ENCODE measurements around the gene ANKS4B.

DNA sequence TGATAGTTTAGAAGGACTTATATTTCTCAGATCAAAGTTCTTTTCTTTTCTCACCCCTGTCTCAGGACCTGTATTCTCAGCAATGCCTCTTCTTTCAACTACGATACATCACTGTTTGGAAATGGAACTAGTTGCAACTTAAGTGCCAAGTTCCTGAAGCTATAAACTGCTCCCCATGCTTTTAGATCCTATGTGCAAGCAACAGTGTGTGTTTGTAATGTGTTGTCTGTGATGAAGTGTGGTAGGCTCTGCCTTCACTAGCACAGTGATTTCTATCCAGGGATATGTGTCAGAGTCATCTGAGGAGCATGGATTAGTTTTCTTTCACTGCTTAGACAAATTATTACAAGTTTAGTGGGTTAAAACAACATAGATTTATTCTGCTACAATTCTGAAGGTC, 40.5 kb upstream of the ANKS4B start:
- no peak for TF ChIP-seq CTCF (IDR thresholded peaks at IDR 0.05; ENCODE audit: extremely low read depth in 1 of 2, insufficient read depth in 1 of 2, low read depth in 1 of 2, low read length in 2 of 2)
- no peak for TF ChIP-seq POLR2AphosphoS5 (IDR thresholded peaks at IDR 0.05; ENCODE audit: insufficient read depth, low read depth, low read length)
- TF ChIP-seq MAX (IDR thresholded peaks at IDR 0.05; ENCODE audit: insufficient read depth, insufficient read length): no peak
- TF ChIP-seq POLR2A (IDR thresholded peaks at IDR 0.05; ENCODE audit: low read depth, low read length): no peak
- no peak for TF ChIP-seq MYC (IDR thresholded peaks at IDR 0.05; ENCODE audit: low read depth, low read length)
- no peak for TF ChIP-seq EZH2 (IDR thresholded peaks at IDR 0.05; ENCODE audit: borderline replicate concordance, low read depth, low read length, severe bottlenecking)
- TF ChIP-seq GATA2 (IDR thresholded peaks at IDR 0.05; ENCODE audit: insufficient read depth, insufficient read length, low read depth, low read length): no peak

All from endothelial cell of umbilical vein (primary cell).